ENCODE measurements around the gene NSUN3. TPM values are rescaled to one million over a fixed set of nuclear protein-coding genes. Genes with fewer than 3 reads are reported as not detected.

Gene NSUN3
- total RNA-seq, 1 donor from 2014 or later = 10.7 TPM

DNA sequence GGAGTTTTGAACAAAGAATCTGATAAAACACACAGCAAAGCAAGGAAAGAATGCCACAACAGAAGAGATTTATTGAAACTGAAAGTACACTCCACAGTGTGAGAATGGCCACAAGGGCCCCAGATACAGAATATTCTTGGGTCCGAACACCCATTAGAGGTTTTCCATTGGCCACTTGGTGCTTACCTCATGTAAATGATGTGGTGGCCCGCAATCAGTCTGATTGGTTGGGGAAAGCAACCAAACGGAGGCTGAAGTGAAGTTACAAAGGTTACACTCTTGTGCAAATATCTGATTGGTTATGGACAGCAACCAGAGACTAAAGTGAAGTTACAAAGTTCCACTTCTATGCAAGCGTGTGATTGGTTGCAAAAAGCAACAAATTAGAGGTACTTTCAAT, 20.4 kb downstream of the NSUN3 start:
- TF ChIP-seq, protein P1, sequence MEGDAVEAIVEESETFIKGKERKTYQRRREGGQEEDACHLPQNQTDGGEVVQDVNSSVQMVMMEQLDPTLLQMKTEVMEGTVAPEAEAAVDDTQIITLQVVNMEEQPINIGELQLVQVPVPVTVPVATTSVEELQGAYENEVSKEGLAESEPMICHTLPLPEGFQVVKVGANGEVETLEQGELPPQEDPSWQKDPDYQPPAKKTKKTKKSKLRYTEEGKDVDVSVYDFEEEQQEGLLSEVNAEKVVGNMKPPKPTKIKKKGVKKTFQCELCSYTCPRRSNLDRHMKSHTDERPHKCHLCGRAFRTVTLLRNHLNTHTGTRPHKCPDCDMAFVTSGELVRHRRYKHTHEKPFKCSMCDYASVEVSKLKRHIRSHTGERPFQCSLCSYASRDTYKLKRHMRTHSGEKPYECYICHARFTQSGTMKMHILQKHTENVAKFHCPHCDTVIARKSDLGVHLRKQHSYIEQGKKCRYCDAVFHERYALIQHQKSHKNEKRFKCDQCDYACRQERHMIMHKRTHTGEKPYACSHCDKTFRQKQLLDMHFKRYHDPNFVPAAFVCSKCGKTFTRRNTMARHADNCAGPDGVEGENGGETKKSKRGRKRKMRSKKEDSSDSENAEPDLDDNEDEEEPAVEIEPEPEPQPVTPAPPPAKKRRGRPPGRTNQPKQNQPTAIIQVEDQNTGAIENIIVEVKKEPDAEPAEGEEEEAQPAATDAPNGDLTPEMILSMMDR (conservative IDR thresholded peaks at IDR 0.05) = no peak
- Mint-ChIP-seq H3K9me3 (no peaks in the 10 kb centered on the region), H3K27me3 (no peaks in the 10 kb centered on the region), H3K27ac (no peak overlapping the region), H3K36me3 (peaks cover 3% of the 10 kb centered on the region), H3K4me1 (ENCODE audit: unreplicated experiment) (no peaks in the 10 kb centered on the region), H3K4me3 (no peak overlapping the region)
- no peak for DNase-seq (ENCODE audit: extremely low spot score, unreplicated experiment)

DNA sequence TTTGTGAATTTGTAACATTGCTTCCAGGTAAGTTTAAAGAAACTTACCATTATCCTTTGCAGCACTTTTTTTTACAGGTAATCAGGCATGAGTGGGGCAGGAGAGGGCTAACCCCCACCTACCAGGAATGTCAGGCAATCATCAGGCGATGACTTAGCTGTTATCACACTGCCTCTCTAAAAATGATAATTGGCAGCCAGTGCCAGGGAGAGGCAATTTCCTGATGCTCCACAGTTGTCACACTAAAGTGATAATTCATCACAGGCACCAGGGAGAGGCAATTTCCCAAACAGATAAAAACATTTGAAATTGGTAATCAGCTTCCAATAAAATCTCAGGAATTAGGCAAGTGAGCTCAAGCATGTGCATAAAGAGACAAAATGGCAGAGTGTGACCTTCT, 26.3 kb downstream of the NSUN3 start:
- Mint-ChIP-seq H3K9me3 (no peaks in the 10 kb centered on the region), H3K27me3 (no peaks in the 10 kb centered on the region)

DNA sequence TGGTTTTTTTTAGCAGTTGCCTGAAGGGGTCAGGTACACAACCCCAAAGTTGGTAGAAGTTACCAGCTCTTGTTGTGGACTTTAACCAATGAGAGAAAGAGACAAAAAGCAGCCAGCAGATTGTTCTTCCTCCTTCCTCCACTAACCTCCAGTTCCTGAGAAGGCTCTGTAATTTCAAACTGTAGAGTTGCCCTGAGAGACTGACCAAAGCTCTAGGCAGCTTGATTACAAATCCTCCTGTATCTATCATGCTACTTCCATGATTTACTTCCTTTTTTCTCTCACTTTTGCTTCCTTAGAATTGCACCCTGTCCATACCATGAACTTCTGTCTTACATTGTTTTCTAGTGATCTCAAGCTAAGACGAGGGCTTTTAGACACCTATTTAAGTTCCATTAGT, 29.2 kb downstream of the NSUN3 start:
- Mint-ChIP-seq H3K4me1 (ENCODE audit: unreplicated experiment) (no peaks in the 10 kb centered on the region), H3K4me3 (no peak overlapping the region), H3K9me3 (no peaks in the 10 kb centered on the region), H3K36me3 (peaks cover 14% of the 10 kb centered on the region), H3K27ac (no peak overlapping the region), H3K27me3 (no peaks in the 10 kb centered on the region)
- no peak for DNase-seq (ENCODE audit: extremely low spot score, unreplicated experiment)
- TF ChIP-seq, protein P1 (conservative IDR thresholded peaks at IDR 0.05) = no peak

More for the DNA sequence above, 26.3 kb downstream of the NSUN3 start:
- no peak overlapping the region for H3K4me3 Mint-ChIP-seq
- H3K4me1 Mint-ChIP-seq (ENCODE audit: unreplicated experiment) = no peaks in the 10 kb centered on the region
- TF ChIP-seq, protein P1 (conservative IDR thresholded peaks at IDR 0.05) = no peak
- H3K36me3 Mint-ChIP-seq = peaks cover 9% of the 10 kb centered on the region
- no peak for DNase-seq (ENCODE audit: extremely low spot score, unreplicated experiment)
- H3K27ac Mint-ChIP-seq = no peak overlapping the region

DNA sequence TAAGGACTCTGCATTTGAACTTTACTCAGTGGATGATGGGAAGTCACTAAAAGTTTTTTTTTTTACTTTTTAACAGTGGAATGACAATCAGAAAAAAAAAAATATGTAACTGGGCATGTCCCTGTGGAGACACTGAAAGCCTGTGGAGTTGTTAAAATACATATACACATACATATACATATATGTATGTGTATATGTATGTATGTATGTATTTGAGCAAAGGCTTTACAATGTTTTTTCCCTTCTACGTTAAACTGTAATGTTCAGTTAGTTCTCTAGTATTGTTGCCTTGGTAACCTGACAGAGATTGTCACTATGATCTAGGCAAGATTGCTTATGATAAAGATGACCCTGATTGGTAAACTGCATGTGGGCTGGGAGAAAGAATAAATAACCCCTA, 30.3 kb downstream of the NSUN3 start:
- Mint-ChIP-seq H3K36me3 (peaks cover 23% of the 10 kb centered on the region), H3K4me1 (ENCODE audit: unreplicated experiment) (no peaks in the 10 kb centered on the region), H3K27me3 (no peaks in the 10 kb centered on the region), H3K4me3 (no peak overlapping the region), H3K27ac (no peak overlapping the region), H3K9me3 (no peaks in the 10 kb centered on the region)
- TF ChIP-seq, protein P1 (conservative IDR thresholded peaks at IDR 0.05) = no peak
- no peak for DNase-seq (ENCODE audit: extremely low spot score, unreplicated experiment)

DNA sequence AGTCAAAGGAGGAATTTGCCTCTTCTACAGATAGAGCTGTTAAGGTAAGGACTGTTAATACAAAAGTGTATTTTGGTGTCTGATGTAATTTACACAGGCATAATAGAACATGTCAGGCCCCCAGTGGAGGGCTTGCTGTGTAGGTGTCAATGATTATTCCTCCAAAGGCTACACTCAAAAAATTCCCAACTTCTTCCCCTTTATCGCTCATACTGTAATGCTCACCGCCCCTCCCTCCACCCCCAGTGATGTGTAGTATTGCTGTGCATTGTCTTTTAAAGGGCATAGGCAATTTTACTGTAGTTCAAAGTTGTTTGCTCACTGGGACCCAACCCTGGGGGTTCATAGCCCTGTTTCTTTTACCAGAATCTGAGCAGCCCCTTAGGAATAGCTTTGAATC, 32.2 kb downstream of the NSUN3 start:
- Mint-ChIP-seq H3K4me3 (no peak overlapping the region), H3K9me3 (no peaks in the 10 kb centered on the region), H3K27me3 (no peaks in the 10 kb centered on the region), H3K36me3 (peaks cover 32% of the 10 kb centered on the region), H3K4me1 (ENCODE audit: unreplicated experiment) (no peaks in the 10 kb centered on the region), H3K27ac (no peak overlapping the region)
- TF ChIP-seq, protein P1 (conservative IDR thresholded peaks at IDR 0.05) = no peak
- no peak for DNase-seq (ENCODE audit: extremely low spot score, unreplicated experiment)

DNA sequence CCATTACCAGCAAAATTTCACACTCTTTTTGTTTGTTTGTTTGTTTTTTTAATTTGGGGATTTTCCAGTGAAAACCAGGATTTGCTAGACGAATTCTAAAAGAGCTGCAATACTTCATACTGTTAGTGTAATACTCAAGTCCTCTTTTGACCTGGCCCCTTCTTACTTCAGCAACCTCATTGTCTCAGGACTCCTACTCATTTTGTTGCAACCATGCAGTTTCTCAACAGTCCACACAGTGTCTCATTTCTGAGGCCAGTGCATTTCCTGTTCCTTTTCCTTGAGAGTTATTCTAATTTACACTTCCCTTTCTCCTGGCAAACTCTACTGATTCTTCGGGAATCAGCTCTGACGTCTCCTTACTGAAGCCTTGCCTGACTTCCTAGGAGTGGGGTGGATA, 35.6 kb downstream of the NSUN3 start:
- Mint-ChIP-seq H3K36me3 (peaks cover 37% of the 10 kb centered on the region), H3K27ac (no peak overlapping the region), H3K9me3 (no peaks in the 10 kb centered on the region), H3K27me3 (no peaks in the 10 kb centered on the region), H3K4me1 (ENCODE audit: unreplicated experiment) (no peaks in the 10 kb centered on the region), H3K4me3 (no peak overlapping the region)
- DNase-seq (ENCODE audit: extremely low spot score, unreplicated experiment) = no peak
- TF ChIP-seq, protein P1 (conservative IDR thresholded peaks at IDR 0.05) = no peak
